Neural crest cell (in vitro differentiated cells): ENCODE measurements around the gene MEGF11. TPM values are rescaled to one million over a fixed set of nuclear protein-coding genes. Genes with fewer than 3 reads are reported as not detected.

Experiments used
- DNase-seq: peaks from one replicate; pipeline ENCODE4 v3.0.0; 2021; ENCODE audit warnings: low read depth, mixed read lengths, low spot score
- H3K27ac Mint-ChIP-seq: one replicate; pipeline ENCODE4 v1.8.0; 2021; ENCODE audit warnings: mild to moderate bottlenecking, mixed read lengths; ENCODE audit not compliant: unreplicated experiment
- H3K27me3 Mint-ChIP-seq: 2 replicates; pipeline ENCODE4 v1.8.0; 2021; ENCODE audit warnings: low read depth, mild to moderate bottlenecking, mixed read lengths
- H3K36me3 Mint-ChIP-seq: 2 replicates; pipeline ENCODE4 v1.8.0; 2021; ENCODE audit warnings: low read depth, mild to moderate bottlenecking, mixed read lengths
- H3K4me1 Mint-ChIP-seq: 2 replicates; pipeline ENCODE4 v1.8.0; 2021; ENCODE audit warnings: mixed read lengths
- H3K4me3 Mint-ChIP-seq: one replicate; pipeline ENCODE4 v1.8.0; 2021; ENCODE audit warnings: mild to moderate bottlenecking, mixed read lengths
- H3K9me3 Mint-ChIP-seq: 2 replicates; pipeline ENCODE4 v1.8.0; 2021; ENCODE audit warnings: mixed read lengths
- CTCF ChIP-seq: fragments of 200-600 bp; sonication (generic); conservative IDR thresholded peaks from 2 replicates; pipeline ENCODE4 v1.5.0; 2021; ENCODE audit warnings: antibody characterized with exemption, mild to moderate bottlenecking
- total RNA-seq: library from RNA; stranded (reverse); gene quantifications from 2 replicates; pipeline ENCODE4 v1.2.1, GENCODE V29; 2021

The MEGF11 gene
- total RNA-seq, 1 donor from 2014 or later = 0.49 TPM

GRCh38 chr15:66115568-66116206, 137.9 kb downstream of the MEGF11 start:
- Mint-ChIP-seq H3K27ac (no peak overlapping the region), H3K9me3 (no peaks in the 10 kb centered on the region), H3K4me1 (no peaks in the 10 kb centered on the region), H3K4me3 (no peak overlapping the region), H3K36me3 (no peaks in the 10 kb centered on the region), H3K27me3 (peaks cover 41% of the 10 kb centered on the region)
- no peak for TF ChIP-seq CTCF
- no peak for DNase-seq

- no peak overlapping the region for H3K27ac Mint-ChIP-seq
- TF ChIP-seq CTCF = no peak
- no peaks in the 10 kb centered on the region for H3K4me1 Mint-ChIP-seq
- H3K36me3 Mint-ChIP-seq = no peaks in the 10 kb centered on the region
- H3K27me3 Mint-ChIP-seq = peaks cover 42% of the 10 kb centered on the region
- H3K4me3 Mint-ChIP-seq = no peak overlapping the region
- no peak for DNase-seq
- H3K9me3 Mint-ChIP-seq = no peaks in the 10 kb centered on the region
Observed at GRCh38 chr15:66114863-66115425, 138.6 kb downstream of the MEGF11 start.

- H3K27ac Mint-ChIP-seq = no peak overlapping the region
- H3K27me3 Mint-ChIP-seq = peaks cover 48% of the 10 kb centered on the region
- H3K36me3 Mint-ChIP-seq = no peaks in the 10 kb centered on the region
- H3K9me3 Mint-ChIP-seq = no peaks in the 10 kb centered on the region
- H3K4me3 Mint-ChIP-seq = no peak overlapping the region
- no peak for TF ChIP-seq CTCF
- DNase-seq = no peak
- peaks cover 5% of the 10 kb centered on the region for H3K4me1 Mint-ChIP-seq
Observed at GRCh38 chr15:66112388-66112787, 141.2 kb downstream of the MEGF11 start.

- DNase-seq = no peak
- Mint-ChIP-seq H3K27me3 (peaks cover 50% of the 10 kb centered on the region), H3K27ac (no peak overlapping the region), H3K4me3 (no peak overlapping the region), H3K36me3 (no peaks in the 10 kb centered on the region), H3K9me3 (no peaks in the 10 kb centered on the region), H3K4me1 (peaks cover 5% of the 10 kb centered on the region)
- no peak for TF ChIP-seq CTCF
Observed at GRCh38 chr15:66111363-66111762, 142.2 kb downstream of the MEGF11 start.

GRCh38 chr15:66110864-66111263, 142.7 kb downstream of the MEGF11 start:
- Mint-ChIP-seq H3K36me3 (no peaks in the 10 kb centered on the region), H3K9me3 (no peaks in the 10 kb centered on the region), H3K27me3 (peaks cover 50% of the 10 kb centered on the region), H3K4me3 (no peak overlapping the region), H3K27ac (no peak overlapping the region), H3K4me1 (peaks cover 5% of the 10 kb centered on the region)
- no peak for DNase-seq
- no peak for TF ChIP-seq CTCF
